Activated CD8-positive, alpha-beta T cell treated with anti-CD3 and anti-CD28 coated beads for 36 hours (primary cell): Measurements from ENCODE around the gene FAM118B. TPM values are rescaled to one million over a fixed set of nuclear protein-coding genes. Genes with fewer than 3 reads are reported as not detected.

Experiments used
- ATAC-seq: fragments of 200-7000 bp; cut with Tn5 transposase; one replicate; pipeline ENCODE4 v1.10.0; 2021; ENCODE audit warnings: mild to moderate bottlenecking, moderate library complexity
- CTCF ChIA-PET: fragments of 350-600 bp; sonication (Branson Sonifier 250); formaldehyde crosslinking; loops from one replicate; lab custom pipeline; 2021; ENCODE audit warnings: antibody characterized with exemption; lab: Charles Lee
- POLR2A ChIA-PET: fragments of 350-600 bp; sonication (Branson Sonifier 250); formaldehyde crosslinking; loops from one replicate; lab custom pipeline; 2021; ENCODE audit warnings: antibody characterized with exemption; lab: Charles Lee
- DNase-seq: peaks from one replicate; pipeline ENCODE4 v3.0.0-alpha.2; 2020
- H3K27ac Mint-ChIP-seq: one replicate; pipeline ENCODE4 v1.8.0; 2021; ENCODE audit warnings: mild to moderate bottlenecking, mixed read lengths
- H3K27me3 Mint-ChIP-seq: one replicate; pipeline ENCODE4 v1.8.0; 2021; ENCODE audit warnings: mixed read lengths
- H3K36me3 Mint-ChIP-seq: one replicate; pipeline ENCODE4 v1.8.0; 2021; ENCODE audit warnings: low read depth, mixed read lengths
- H3K4me1 Mint-ChIP-seq: one replicate; pipeline ENCODE4 v1.8.0; 2021; ENCODE audit warnings: low read depth, mixed read lengths
- H3K4me3 Mint-ChIP-seq: one replicate; pipeline ENCODE4 v1.8.0; 2021; ENCODE audit warnings: mild to moderate bottlenecking, moderate library complexity, mixed read lengths
- H3K9me3 Mint-ChIP-seq: one replicate; pipeline ENCODE4 v1.8.0; 2021; ENCODE audit warnings: mixed read lengths
- CTCF ChIP-seq: fragments of 200-600 bp; IDR thresholded peaks from one replicate; pipeline ENCODE4 v1.8.0; 2022; ENCODE audit warnings: antibody characterized with exemption, mild to moderate bottlenecking
- intact Hi-C: fragments of 100-400 bp; cut with micrococcal nuclease; formaldehyde crosslinking; loops from one replicate; pipeline ENCODE4 v1.10.0; 2022
- total RNA-seq, 2 experiments: library from RNA; stranded (reverse); gene quantifications; one replicate each; pipeline ENCODE4 v1.2.3, GENCODE V29; 2021

FAM118B gene
- total RNA-seq, 2 experiments from 2014 or later: 8.9 to 9.5 TPM

DNA sequence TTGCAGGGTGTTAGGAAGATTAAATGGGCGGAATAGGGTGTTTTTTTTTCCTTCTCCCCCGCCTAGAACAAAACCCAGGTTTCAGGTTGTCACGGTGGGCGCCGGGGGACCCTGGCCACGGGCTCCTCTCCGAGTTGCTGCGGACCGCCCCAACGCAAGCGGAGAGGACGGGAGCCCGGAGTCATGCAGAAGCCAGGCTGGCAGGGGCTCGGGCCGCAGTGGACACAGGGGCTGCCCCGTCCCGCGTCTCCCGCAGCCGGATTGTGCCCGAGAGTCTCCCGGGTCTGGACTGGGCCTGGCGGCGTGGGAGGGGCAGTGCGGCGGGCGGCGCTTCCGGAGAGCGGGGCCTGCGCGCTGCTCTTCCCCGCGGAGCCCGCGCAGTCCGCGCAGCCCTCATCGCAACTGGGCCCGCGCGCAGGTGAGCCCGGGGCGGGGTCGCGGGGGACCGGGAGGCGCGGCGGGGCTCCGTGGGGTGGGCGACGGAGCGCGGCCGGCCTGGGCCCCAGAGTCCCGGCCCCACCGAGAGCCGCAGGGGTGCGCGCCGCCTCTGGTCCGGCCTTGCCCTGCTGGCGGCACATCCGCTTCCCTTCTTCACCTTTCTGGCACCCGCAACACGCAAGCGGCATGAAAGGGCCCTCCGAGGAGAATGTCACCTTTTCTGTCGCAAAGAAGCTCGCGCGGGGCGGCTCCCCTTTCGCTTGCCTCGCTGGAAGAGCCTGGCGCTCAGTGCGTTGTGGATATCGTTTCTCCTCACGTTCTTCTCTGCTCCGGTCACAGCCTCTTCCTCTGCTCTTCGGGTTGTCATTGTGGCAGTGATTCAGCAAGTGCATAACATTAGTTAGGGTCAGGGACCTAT is 71.4 kb downstream of the FAM118B start, which contains the start of gene TIRAP:
TIRAP (plus strand) TSS at position 358 of the 856 bp plus-strand sequence. CDS start 7,802 bp downstream, outside the sequence.
- peak; percentile 73 for DNase-seq
- no peaks in the 10 kb centered on the region for H3K9me3 Mint-ChIP-seq
- peak; percentile 63 for ATAC-seq
- peaks cover 46% of the 10 kb centered on the region for H3K4me1 Mint-ChIP-seq
- H3K4me3 Mint-ChIP-seq: peak within 1 kb of the TSS; percentile 99
- no peaks in the 10 kb centered on the region for H3K27me3 Mint-ChIP-seq
- TF ChIP-seq CTCF: no peak
- POLR2A ChIA-PET: interaction anchor here (0.6 to 3.2 kb wide), 12 partner anchors 11 to 52 kb away, joined by 3 to 25 read pairs (median 3); partner anchors contain the start of genes FOXRED1 and SRPRA
- intact Hi-C loops: no loop called here
- H3K27ac Mint-ChIP-seq: peak within 1 kb of the TSS; percentile 91
- H3K36me3 Mint-ChIP-seq: peaks cover 6% of the 10 kb centered on the region
- CTCF ChIA-PET: interaction anchor here (1.0 kb wide), 1 partner anchor 16 kb away, joined by 3 read pairs; no protein-coding TSS in a partner anchor

GRCh38 chr11:126284829-126285228 is 73.2 kb downstream of the FAM118B start:
- ChIA-PET CTCF (no interaction called here), POLR2A (no interaction called here)
- H3K4me1 Mint-ChIP-seq: peaks cover 51% of the 10 kb centered on the region
- H3K9me3 Mint-ChIP-seq: no peaks in the 10 kb centered on the region
- peak overlapping the region; percentile 99 for H3K4me3 Mint-ChIP-seq
- H3K27me3 Mint-ChIP-seq: no peaks in the 10 kb centered on the region
- no peak for TF ChIP-seq CTCF
- peak; percentile 57 for ATAC-seq
- intact Hi-C loops: no loop called here
- peaks cover 9% of the 10 kb centered on the region for H3K36me3 Mint-ChIP-seq
- peak; percentile 98 for DNase-seq
- peak overlapping the region; percentile 51 for H3K27ac Mint-ChIP-seq

DNA sequence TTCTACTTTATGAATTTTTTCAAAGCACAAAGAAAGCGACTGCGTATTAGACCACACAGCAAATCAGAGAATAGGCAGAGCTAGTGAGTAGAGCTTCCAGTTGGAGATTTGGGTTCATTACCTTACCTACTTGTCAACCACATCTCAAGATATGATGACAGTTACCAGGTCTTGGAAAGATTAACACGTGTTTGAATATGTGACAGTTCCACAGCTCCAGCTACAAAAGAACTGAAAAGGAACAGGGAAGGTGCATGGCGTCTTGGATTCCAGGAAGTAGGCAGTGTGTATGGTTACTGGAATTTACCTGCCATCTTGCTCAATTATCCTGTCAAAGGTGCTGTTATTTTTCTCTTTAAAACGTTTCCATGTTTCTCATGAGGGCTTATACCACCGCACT is 76.7 kb downstream of the FAM118B start:
- POLR2A ChIA-PET: no interaction called here
- CTCF ChIA-PET: no interaction called here
- DNase-seq (no peak), ATAC-seq (no peak)
- no peak for TF ChIP-seq CTCF
- Mint-ChIP-seq H3K4me1 (peaks cover 30% of the 10 kb centered on the region), H3K27me3 (no peaks in the 10 kb centered on the region), H3K4me3 (no peak overlapping the region), H3K36me3 (peaks cover 13% of the 10 kb centered on the region), H3K9me3 (no peaks in the 10 kb centered on the region), H3K27ac (no peak overlapping the region)
- intact Hi-C loops: no loop called here

DNA sequence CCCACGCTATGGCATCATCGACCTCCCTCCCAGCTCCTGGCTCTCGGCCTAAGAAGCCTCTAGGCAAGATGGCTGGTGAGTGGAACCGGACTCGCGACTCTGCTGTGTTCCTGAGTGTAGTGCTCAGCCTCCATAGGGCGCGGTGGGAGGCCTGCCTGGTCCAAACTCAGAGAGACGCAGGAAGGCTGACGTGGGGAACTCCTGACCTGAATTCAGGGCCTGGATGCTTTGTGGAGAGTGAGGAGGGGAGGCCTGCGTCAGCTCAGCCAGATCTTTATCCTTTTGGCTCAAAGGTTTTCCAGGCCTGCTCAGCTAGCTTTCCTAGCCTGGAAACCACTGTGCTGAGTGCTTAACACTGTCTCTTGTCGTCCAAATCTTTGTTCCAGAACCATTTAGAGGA is 79.3 kb downstream of the FAM118B start:
- Mint-ChIP-seq H3K9me3 (no peaks in the 10 kb centered on the region), H3K4me3 (no peak overlapping the region), H3K36me3 (peaks cover 24% of the 10 kb centered on the region), H3K27ac (no peak overlapping the region), H3K27me3 (no peaks in the 10 kb centered on the region), H3K4me1 (peaks cover 25% of the 10 kb centered on the region)
- no peak for DNase-seq
- ChIA-PET CTCF (interaction anchor here (0.9 to 1.6 kb wide), 2 partner anchors 9 to 20 kb away, joined by 4 to 5 read pairs; no protein-coding TSS in a partner anchor), POLR2A (interaction anchor here (0.6 to 1.2 kb wide), 3 partner anchors 11 to 79 kb away, joined by 3 read pairs; no protein-coding TSS in a partner anchor)
- TF ChIP-seq CTCF: no peak
- no peak for ATAC-seq
- intact Hi-C loops: no loop called here

DNA sequence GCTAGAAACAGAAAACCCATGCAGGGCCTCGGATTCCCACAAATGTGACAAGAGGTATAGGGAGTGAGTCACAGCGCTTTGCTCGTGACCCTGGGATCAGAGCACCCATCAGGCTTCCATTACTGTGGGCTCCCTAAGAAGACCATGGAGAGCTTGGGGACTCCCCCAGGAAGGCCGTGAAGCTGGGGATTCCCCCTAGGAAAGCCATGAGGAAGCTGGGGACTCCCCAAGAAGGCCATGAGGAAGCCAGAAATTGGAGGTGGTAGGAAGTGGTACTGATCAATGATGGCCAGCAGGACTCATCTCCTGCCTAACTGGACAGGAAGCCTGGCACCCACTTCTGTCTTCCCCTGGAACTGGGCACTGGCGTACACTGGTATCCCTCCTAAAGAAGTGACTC is 82.1 kb downstream of the FAM118B start:
- Mint-ChIP-seq H3K27ac (peak overlapping the region; percentile 71), H3K27me3 (no peaks in the 10 kb centered on the region), H3K36me3 (peaks cover 22% of the 10 kb centered on the region), H3K4me1 (peaks cover 18% of the 10 kb centered on the region), H3K9me3 (no peaks in the 10 kb centered on the region), H3K4me3 (no peak overlapping the region)
- intact Hi-C loops: no loop called here
- ChIA-PET CTCF (no interaction called here), POLR2A (interaction anchor here (0.8 to 0.9 kb wide), 3 partner anchors 8 to 42 kb away, joined by 3 read pairs; no protein-coding TSS in a partner anchor)
- no peak for ATAC-seq
- DNase-seq: no peak
- no peak for TF ChIP-seq CTCF
